PFSK-1 (cell line): ENCODE measurements around the gene MAPK8.

Experiments
- POLR2AphosphoS5 ChIP-seq: IDR thresholded peaks from 2 replicates; pipeline ENCODE4 v1.6.1; 2012; ENCODE audit warnings: low read depth, mild to moderate bottlenecking, control low read depth, low read length, moderate library complexity
- SIN3A ChIP-seq: IDR thresholded peaks from 2 replicates; pipeline ENCODE4 v1.6.1; 2012; ENCODE audit warnings: mild to moderate bottlenecking, low read length, moderate library complexity, borderline replicate concordance; ENCODE audit not compliant: insufficient read depth
- TAF1 ChIP-seq: IDR thresholded peaks from 2 replicates; pipeline ENCODE4 v1.6.1; 2012; ENCODE audit warnings: low read length, control low read depth, borderline replicate concordance; ENCODE audit not compliant: insufficient read depth
- TF ChIP-seq, protein P1 (sequence below), 2 experiments: IDR thresholded peaks; 2 replicates each; pipeline versions ENCODE4 v1.6.1 to v1.8.0; 2011 to 2012; ENCODE audit warnings: low read depth in 2 of 2, low read length in 2 of 2, control low read depth in 1 of 2, inconsistent platforms in 1 of 2, mild to moderate bottlenecking in 1 of 2, moderate library complexity in 1 of 2; ENCODE audit not compliant: insufficient read depth in 1 of 2

- no peak for TF ChIP-seq TAF1
- no peak for TF ChIP-seq SIN3A
- TF ChIP-seq POLR2AphosphoS5 = no peak
- TF ChIP-seq, protein P1, sequence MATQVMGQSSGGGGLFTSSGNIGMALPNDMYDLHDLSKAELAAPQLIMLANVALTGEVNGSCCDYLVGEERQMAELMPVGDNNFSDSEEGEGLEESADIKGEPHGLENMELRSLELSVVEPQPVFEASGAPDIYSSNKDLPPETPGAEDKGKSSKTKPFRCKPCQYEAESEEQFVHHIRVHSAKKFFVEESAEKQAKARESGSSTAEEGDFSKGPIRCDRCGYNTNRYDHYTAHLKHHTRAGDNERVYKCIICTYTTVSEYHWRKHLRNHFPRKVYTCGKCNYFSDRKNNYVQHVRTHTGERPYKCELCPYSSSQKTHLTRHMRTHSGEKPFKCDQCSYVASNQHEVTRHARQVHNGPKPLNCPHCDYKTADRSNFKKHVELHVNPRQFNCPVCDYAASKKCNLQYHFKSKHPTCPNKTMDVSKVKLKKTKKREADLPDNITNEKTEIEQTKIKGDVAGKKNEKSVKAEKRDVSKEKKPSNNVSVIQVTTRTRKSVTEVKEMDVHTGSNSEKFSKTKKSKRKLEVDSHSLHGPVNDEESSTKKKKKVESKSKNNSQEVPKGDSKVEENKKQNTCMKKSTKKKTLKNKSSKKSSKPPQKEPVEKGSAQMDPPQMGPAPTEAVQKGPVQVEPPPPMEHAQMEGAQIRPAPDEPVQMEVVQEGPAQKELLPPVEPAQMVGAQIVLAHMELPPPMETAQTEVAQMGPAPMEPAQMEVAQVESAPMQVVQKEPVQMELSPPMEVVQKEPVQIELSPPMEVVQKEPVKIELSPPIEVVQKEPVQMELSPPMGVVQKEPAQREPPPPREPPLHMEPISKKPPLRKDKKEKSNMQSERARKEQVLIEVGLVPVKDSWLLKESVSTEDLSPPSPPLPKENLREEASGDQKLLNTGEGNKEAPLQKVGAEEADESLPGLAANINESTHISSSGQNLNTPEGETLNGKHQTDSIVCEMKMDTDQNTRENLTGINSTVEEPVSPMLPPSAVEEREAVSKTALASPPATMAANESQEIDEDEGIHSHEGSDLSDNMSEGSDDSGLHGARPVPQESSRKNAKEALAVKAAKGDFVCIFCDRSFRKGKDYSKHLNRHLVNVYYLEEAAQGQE (IDR thresholded peaks at IDR 0.05; ENCODE audit: insufficient read depth in 1 of 2, low read depth in 2 of 2, low read length in 2 of 2) = no peak
Measured at GRCh38 chr10:48316236-48316635, 9.8 kb downstream of the MAPK8 start.
